CD14-positive monocyte (primary cell): ENCODE measurements around the gene GRIN2A. TPM values are rescaled to one million over a fixed set of nuclear protein-coding genes. Genes with fewer than 3 reads are reported as not detected.

Source experiments
- DNase-seq, 3 donors: peaks; one replicate each; pipeline ENCODE4 v3.0.0-alpha.2; 2011 to 2022
- H2AFZ ChIP-seq: 2 replicates; pipeline ENCODE4 v1.6.0; 2012; ENCODE audit warnings: mild to moderate bottlenecking, low read depth, low read length, inconsistent platforms; ENCODE audit not compliant: insufficient read depth, poor library complexity, severe bottlenecking
- H3K27ac ChIP-seq, 2 donors: 1 replicate in 1 of 2; 2 replicates in 1 of 2; pipeline ENCODE4 v1.5.1; 2012 to 2013; ENCODE audit warnings: low read length in 2 of 2, control low read depth in 1 of 2, inconsistent platforms in 1 of 2, low read depth in 1 of 2, mild to moderate bottlenecking in 1 of 2
- H3K27me3 ChIP-seq, 2 donors: one replicate each; pipeline versions ENCODE4 v1.6.0 to v1.6.1; 2011 to 2013; ENCODE audit warnings: low read length in 2 of 2; ENCODE audit not compliant: control insufficient read depth in 2 of 2, insufficient read depth in 2 of 2
- H3K36me3 ChIP-seq, 2 donors: replicated peaks in 1 of 2; 1 replicate in 1 of 2; 2 replicates in 1 of 2; pipeline versions ENCODE4 v1.5.1 to v1.6.1; 2012 to 2013; ENCODE audit warnings: low read length in 2 of 2, control low read depth in 1 of 2, inconsistent platforms in 1 of 2, mild to moderate bottlenecking in 1 of 2; ENCODE audit not compliant: insufficient read depth in 2 of 2, control insufficient read depth in 1 of 2
- H3K4me1 ChIP-seq, 2 donors: 1 replicate in 1 of 2; 2 replicates in 1 of 2; pipeline versions ENCODE4 v1.5.1 to v1.6.1; 2012 to 2013; ENCODE audit warnings: low read length in 2 of 2, control low read depth in 1 of 2, inconsistent platforms in 1 of 2, mild to moderate bottlenecking in 1 of 2, moderate library complexity in 1 of 2; ENCODE audit not compliant: insufficient read depth in 2 of 2, control insufficient read depth in 1 of 2
- H3K4me2 ChIP-seq: replicated peaks from 2 replicates; pipeline ENCODE3; 2012; ENCODE audit warnings: low read length, moderate library complexity, mild to moderate bottlenecking; ENCODE audit not compliant: poor library complexity, severe bottlenecking; ENCODE audit errors: extremely low read depth
- H3K4me3 ChIP-seq, 3 experiments: fragments of 200-600 bp in 1 of 3; sonication (generic) in 1 of 3; replicated peaks in 1 of 3; 1 replicate in 2 of 3; 2 replicates in 1 of 3; pipeline ENCODE4 v1.5.1; 2011 to 2013; ENCODE audit warnings: low read length in 3 of 3, mild to moderate bottlenecking in 3 of 3, control low read depth in 2 of 3, low read depth in 2 of 3, inconsistent platforms in 1 of 3, moderate library complexity in 1 of 3
- H3K79me2 ChIP-seq: 2 replicates; pipeline ENCODE4 v1.6.0; 2012; ENCODE audit warnings: mild to moderate bottlenecking, control low read depth, inconsistent platforms, low read length, moderate library complexity; ENCODE audit not compliant: insufficient read depth
- H3K9ac ChIP-seq: 2 replicates; pipeline ENCODE4 v1.6.0; 2017; ENCODE audit warnings: low read length, mild to moderate bottlenecking; ENCODE audit not compliant: insufficient read depth, poor library complexity, severe bottlenecking
- H3K9me3 ChIP-seq, 2 donors: replicated peaks in 1 of 2; 1 replicate in 1 of 2; 2 replicates in 1 of 2; pipeline versions ENCODE4 v1.5.1 to v1.6.1; 2012 to 2013; ENCODE audit warnings: low read length in 2 of 2, control low read depth in 1 of 2; ENCODE audit not compliant: control insufficient read depth in 1 of 2, insufficient read depth in 1 of 2
- H4K20me1 ChIP-seq: 2 replicates; pipeline ENCODE4 v1.6.0; 2012; ENCODE audit warnings: mild to moderate bottlenecking, low read length, control low read depth, moderate library complexity; ENCODE audit not compliant: insufficient read depth
- H3K27ac Mint-ChIP-seq, 7 donors: one replicate each; pipeline ENCODE4 v1.8.0; 2020; ENCODE audit warnings: mild to moderate bottlenecking in 7 of 7, mixed read lengths in 7 of 7, moderate library complexity in 6 of 7, inconsistent platforms in 2 of 7
- H3K27me3 Mint-ChIP-seq, 3 donors: one replicate each; pipeline ENCODE4 v1.8.0; 2021 to 2022; ENCODE audit warnings: low read depth in 3 of 3, mild to moderate bottlenecking in 3 of 3, mixed read lengths in 3 of 3, moderate library complexity in 3 of 3, inconsistent platforms in 1 of 3
- H3K36me3 Mint-ChIP-seq, 2 donors: one replicate each; pipeline ENCODE4 v1.8.0; 2020; ENCODE audit warnings: mixed read lengths in 2 of 2, inconsistent platforms in 1 of 2, mild to moderate bottlenecking in 1 of 2
- H3K4me1 Mint-ChIP-seq: one replicate; pipeline ENCODE4 v1.8.0; 2020; ENCODE audit warnings: mild to moderate bottlenecking, mixed read lengths
- H3K4me3 Mint-ChIP-seq, 2 donors: one replicate each; pipeline ENCODE4 v1.8.0; 2020; ENCODE audit warnings: mild to moderate bottlenecking in 2 of 2, mixed read lengths in 2 of 2, moderate library complexity in 1 of 2
- H3K9me3 Mint-ChIP-seq, 7 donors: one replicate each; pipeline ENCODE4 v1.8.0; 2020 to 2022; ENCODE audit warnings: mixed read lengths in 7 of 7, mild to moderate bottlenecking in 6 of 7, moderate library complexity in 6 of 7, inconsistent platforms in 2 of 7
- WGBS: methylation state at CpG from one replicate; pipeline ENCODE4 v1.1.5; 2013; ENCODE audit warnings: missing lambda C conversion rate; ENCODE audit not compliant: insufficient coverage; 5-methylcytosine and 5-hydroxymethylcytosine counted together
- intact Hi-C, 2 donors: fragments of 100-400 bp; cut with micrococcal nuclease; formaldehyde crosslinking; loops; one replicate each; pipeline versions ENCODE4 v1.15.0 to v1.15.1; 2023
- polyA plus RNA-seq, 3 donors: library from polyadenylated mRNA; depleted of rRNA in 1 of 3; unstranded in 2 of 3; stranded (reverse) in 1 of 3; fragments of 300-500 nt in 2 of 3; fragments of >200 nt in 1 of 3; fragmentation: Illumina TruSeq in 2 of 3; gene quantifications; 1 replicate in 2 of 3; 2 replicates in 1 of 3; pipeline ENCODE4 v1.2.3, GENCODE V29; 2012 to 2021
- TF ChIP-seq, protein P1 (sequence below): fragments of 200-600 bp; IDR thresholded peaks from one replicate; pipeline ENCODE4 v1.8.0; 2022; ENCODE audit warnings: antibody characterized with exemption, mild to moderate bottlenecking

The GRIN2A gene
- polyA plus RNA-seq, 3 donors, result not detected

DNA sequence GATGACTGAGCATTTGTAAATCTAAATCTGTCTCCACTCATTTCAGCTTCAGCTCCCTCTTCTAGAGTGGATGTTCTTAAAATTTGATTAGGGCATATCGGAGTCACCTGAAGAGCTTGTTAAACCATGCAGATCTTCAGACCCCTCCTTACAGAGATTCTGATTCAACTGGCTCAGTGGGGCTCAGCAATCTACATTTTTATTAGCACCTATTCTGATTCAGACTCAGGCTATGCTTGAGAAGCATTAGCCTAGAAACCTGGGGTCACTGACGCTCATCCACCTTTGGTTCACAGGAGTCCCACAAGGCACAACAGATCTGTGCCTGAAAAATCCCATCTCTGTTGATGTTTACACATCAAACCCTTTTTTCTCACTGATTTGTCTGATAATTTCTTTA lies 365.6 kb downstream of the GRIN2A start:
- no peaks in the 10 kb centered on the region for H3K36me3 ChIP-seq
- Mint-ChIP-seq H3K27me3 (peaks cover 0 to 2% (median 0%) of the 10 kb centered on the region in 3 donors), H3K9me3 (peaks cover 0 to 5% (median 0%) of the 10 kb centered on the region in 7 donors), H3K36me3 (no peaks in the 10 kb centered on the region), H3K4me1 (no peaks in the 10 kb centered on the region), H3K27ac (no peak overlapping the region), H3K4me3 (no peak overlapping the region)
- H2AFZ ChIP-seq, result no peak overlapping the region
- no peak overlapping the region for H3K4me2 ChIP-seq
- 44% methylated on average over 1 of the region's 2 CpGs for WGBS
- H3K4me3 ChIP-seq, result no peak overlapping the region
- no peaks in the 10 kb centered on the region for H3K4me1 ChIP-seq
- H3K9ac ChIP-seq, result no peak overlapping the region
- TF ChIP-seq, protein P1, sequence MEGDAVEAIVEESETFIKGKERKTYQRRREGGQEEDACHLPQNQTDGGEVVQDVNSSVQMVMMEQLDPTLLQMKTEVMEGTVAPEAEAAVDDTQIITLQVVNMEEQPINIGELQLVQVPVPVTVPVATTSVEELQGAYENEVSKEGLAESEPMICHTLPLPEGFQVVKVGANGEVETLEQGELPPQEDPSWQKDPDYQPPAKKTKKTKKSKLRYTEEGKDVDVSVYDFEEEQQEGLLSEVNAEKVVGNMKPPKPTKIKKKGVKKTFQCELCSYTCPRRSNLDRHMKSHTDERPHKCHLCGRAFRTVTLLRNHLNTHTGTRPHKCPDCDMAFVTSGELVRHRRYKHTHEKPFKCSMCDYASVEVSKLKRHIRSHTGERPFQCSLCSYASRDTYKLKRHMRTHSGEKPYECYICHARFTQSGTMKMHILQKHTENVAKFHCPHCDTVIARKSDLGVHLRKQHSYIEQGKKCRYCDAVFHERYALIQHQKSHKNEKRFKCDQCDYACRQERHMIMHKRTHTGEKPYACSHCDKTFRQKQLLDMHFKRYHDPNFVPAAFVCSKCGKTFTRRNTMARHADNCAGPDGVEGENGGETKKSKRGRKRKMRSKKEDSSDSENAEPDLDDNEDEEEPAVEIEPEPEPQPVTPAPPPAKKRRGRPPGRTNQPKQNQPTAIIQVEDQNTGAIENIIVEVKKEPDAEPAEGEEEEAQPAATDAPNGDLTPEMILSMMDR, result no peak
- no peaks in the 10 kb centered on the region for H4K20me1 ChIP-seq
- no peak for DNase-seq
- no peaks in the 10 kb centered on the region for H3K79me2 ChIP-seq
- H3K27ac ChIP-seq, result no peak overlapping the region
- H3K9me3 ChIP-seq, result no peaks in the 10 kb centered on the region
- intact Hi-C loops, result no loop called here
- H3K27me3 ChIP-seq, result no peaks in the 10 kb centered on the region

DNA sequence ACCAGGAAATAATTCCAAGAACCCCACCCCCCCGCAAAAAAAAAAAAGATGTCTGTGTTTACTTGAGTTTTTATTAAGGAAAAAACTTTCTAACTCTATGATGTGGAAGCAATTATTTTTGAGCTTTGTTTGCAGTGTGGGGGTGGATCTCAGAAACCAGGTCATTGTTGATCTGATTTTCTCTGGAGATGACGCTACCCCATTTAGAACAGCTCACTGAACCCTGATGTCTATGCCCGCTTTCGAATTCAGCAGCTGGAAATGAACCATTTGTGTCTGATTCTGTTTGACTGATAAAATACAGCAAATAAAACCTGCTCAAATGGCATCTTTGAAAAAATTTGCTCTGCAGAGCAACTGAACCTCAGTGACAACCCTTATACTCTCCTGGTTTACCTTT lies 368.6 kb downstream of the GRIN2A start:
- no peaks in the 10 kb centered on the region for H3K4me1 Mint-ChIP-seq
- TF ChIP-seq, protein P1, result no peak
- H3K9me3 Mint-ChIP-seq, result peaks cover 0 to 6% (median 0%) of the 10 kb centered on the region in 7 donors
- Histone ChIP-seq H3K4me1 (no peaks in the 10 kb centered on the region), H2AFZ (no peak overlapping the region), H3K27me3 (no peaks in the 10 kb centered on the region), H3K36me3 (no peaks in the 10 kb centered on the region), H3K79me2 (no peaks in the 10 kb centered on the region), H3K4me3 (no peak overlapping the region), H3K9me3 (peaks cover 0 to 3% of the 10 kb centered on the region in 2 donors), H3K9ac (no peak overlapping the region), H3K4me2 (no peak overlapping the region), H3K27ac (no peak overlapping the region), H4K20me1 (no peaks in the 10 kb centered on the region)
- no peak for DNase-seq
- no peaks in the 10 kb centered on the region for H3K36me3 Mint-ChIP-seq
- H3K27me3 Mint-ChIP-seq, result no peaks in the 10 kb centered on the region
- intact Hi-C loops, result no loop called here
- H3K27ac Mint-ChIP-seq, result no peak overlapping the region
- no CpG with 5 or more reads among the region's 4 CpGs for WGBS
- no peak overlapping the region for H3K4me3 Mint-ChIP-seq
